GM12873 (cell line): Measurements from ENCODE around the gene PSMC2.

ENCODE experiments used
- CTCF ChIP-seq: IDR thresholded peaks from 2 replicates; pipeline ENCODE4 v1.5.1; 2012; ENCODE audit warnings: low read depth, mild to moderate bottlenecking, moderate library complexity, low read length, control low read depth; ENCODE audit not compliant: insufficient read depth; ENCODE audit errors: missing control alignments

The PSMC2 gene

GRCh38 chr7:103379270-103379975 is 32.0 kb downstream of the PSMC2 start:
- TF ChIP-seq CTCF = no peak

GRCh38 chr7:103380395-103381191 is 33.1 kb downstream of the PSMC2 start:
- no peak for TF ChIP-seq CTCF

- TF ChIP-seq CTCF = no peak
These were observed 34.0 kb downstream of the PSMC2 start for GRCh38 chr7:103381280-103382031.

- TF ChIP-seq CTCF = no peak
These were observed 34.6 kb downstream of the PSMC2 start for GRCh38 chr7:103382032-103382402.

- TF ChIP-seq CTCF = no peak
These were observed 39.8 kb downstream of the PSMC2 start for GRCh38 chr7:103387242-103387641.

GRCh38 chr7:103388469-103389140 is 41.2 kb downstream of the PSMC2 start:
- no peak for TF ChIP-seq CTCF
